HG02973 (cell line): ENCODE data around the gene ATG9A.
"Not testable (repeated sequence)": the region's sequence is repeated elsewhere in the genome, so short reads cannot be mapped to it uniquely, and the experiment has no call there.

Source experiments
- ATAC-seq: cut with Tn5 transposase; IDR thresholded peaks from one replicate; pipeline ENCODE4 v1.9.1; 2021; ENCODE audit warnings: moderate library complexity; ENCODE audit not compliant: unreplicated experiment

The ATG9A gene

DNA sequence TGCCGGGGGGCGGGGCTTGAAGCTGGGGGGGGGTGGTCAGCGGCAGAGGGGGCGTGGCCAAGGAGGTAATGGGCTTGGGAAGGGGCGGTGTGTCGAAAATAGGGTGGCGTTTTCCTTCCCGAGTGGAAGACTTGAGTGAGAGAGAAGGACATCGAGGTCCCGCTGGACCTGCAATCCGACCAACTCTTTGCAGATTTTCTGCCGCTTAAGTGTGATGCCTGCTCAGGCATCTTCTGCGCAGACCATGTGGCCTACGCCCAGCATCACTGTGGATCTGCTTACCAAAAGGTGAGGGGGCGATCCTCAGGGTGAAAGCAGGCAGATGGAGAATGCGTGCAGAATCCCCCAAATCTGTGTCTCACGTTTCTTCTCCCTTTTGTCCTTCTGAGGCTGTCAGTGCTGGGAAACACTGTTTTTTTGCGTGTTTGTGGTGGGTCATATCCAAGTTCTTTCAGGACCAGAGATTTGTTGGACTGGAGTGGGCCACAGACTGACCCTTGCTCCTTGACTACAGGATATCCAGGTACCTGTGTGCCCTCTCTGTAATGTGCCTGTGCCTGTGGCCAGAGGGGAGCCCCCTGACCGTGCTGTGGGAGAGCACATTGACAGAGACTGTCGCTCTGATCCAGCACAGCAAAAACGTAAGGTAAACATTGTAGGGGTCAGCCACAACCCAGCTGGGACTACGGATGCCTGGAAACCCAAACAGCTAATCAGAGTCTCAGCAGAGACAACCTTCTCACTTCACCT lies 22.1 kb downstream of the ATG9A start:
- ATAC-seq, result no peak

DNA sequence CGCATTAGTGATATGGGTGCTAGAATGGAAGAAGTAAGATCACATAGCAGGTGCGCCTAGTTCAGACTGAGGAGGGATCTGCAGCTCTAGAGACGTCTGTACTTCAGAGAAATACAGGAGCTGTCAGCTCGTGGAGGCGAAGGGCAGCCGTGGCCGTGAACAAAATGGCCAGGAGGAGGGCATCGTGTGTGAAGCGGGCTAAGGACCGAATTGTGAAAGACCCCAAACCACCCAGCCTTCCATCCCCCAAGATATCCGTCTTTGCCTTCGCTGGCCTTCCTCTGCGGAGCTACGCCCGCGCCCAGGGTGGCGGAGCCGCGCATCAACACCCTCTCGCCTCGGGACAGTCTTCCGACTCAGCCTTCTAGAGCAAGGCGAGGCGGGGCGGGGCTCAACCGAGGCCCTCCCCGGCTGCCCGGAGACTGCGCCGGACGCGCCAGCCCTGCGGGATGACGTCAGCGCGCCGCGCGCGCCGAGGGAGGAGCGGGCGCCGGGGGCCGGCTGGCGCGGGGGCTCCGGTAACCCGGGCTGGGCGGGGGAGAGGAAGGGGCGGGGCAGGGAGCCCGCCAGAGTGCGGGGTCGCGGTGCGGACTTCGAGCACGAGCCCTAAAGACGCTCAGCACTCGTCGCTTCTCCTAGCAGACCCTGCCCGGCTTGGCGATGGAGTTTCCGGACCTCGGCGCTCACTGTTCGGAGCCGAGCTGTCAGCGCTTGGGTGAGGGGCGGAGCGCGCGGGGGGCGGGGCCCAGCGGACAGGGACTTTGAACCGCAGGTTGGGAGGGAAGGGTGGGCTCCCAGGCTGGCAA lies 22.9 kb downstream of the ATG9A start, which contains the start of gene ZFAND2B:
Gene ZFAND2B (plus strand): TSS at position 455 of the 806 bp plus-strand sequence. CDS start 206 bp downstream, at position 661.
- ATAC-seq, result peak; percentile 95

DNA sequence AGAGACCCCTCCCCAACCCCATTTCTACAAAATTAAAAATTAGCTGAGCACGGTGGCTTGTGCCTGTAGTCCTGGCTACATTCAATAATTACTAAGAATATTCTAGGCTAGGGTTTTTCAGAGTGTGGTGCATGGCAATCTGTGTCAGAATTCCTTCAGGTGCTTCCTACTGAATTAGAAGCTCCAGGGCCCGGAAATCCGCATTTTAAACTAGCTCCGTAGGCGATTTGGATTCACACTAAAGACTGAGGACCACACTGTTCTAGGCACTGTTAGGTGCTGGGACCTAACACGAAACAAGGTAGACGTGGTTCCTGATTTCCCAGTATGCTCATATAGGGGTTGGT lies 23.5 kb downstream of the ATG9A start:
- ATAC-seq, result no peak

DNA sequence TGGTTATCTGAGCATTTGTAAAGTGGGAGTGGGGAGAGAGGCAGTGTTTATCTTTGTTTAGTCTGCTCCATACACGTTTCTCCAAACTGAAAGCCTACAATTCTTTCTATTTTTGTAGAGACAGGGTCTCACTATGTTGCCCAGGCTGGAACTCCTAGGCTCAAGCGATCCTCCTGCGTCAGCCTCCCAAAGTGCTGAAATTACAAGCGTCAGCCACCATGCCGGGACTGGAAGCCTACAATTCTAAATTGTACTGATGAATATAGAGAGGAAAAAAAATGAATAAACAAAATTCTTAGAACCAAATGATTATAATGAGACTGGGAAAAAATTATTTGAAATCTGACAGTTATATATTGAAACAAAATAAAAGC lies 24.3 kb downstream of the ATG9A start:
- ATAC-seq, result no peak

DNA sequence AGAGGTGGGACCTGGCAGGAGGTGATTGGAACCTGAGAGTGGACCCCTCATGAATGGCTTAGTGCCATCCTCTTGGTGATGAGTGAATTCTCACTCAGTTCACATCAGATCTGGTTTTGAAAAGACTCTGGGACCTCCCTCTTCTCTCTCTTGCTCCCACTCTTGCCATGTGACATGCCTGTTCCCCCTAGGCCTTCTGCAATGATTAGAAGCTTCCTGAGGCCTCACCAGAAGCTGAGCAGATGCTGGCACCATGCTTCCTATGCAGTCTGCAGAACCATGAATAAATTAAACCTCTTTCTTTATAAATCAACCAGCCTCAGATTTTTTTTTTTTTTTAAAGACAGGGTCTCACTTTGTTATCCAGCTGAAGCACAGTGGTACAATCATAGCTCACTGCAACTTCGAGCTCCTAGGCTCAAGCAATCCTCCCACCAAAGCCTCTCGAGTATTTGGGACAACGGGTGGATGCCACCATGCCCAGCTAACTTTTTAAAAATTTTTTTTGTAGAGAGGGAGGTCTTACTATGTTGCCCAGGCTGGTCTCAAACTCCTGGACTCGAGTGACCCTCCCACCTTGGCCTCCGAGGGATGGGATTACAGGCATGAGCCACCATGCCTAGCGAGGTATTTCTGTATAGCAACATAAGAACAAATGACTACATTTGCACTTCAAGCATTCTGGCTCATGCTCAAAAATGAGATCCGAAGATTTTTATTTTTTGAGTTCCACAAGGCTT lies 24.8 kb downstream of the ATG9A start:
- no peak for ATAC-seq

DNA sequence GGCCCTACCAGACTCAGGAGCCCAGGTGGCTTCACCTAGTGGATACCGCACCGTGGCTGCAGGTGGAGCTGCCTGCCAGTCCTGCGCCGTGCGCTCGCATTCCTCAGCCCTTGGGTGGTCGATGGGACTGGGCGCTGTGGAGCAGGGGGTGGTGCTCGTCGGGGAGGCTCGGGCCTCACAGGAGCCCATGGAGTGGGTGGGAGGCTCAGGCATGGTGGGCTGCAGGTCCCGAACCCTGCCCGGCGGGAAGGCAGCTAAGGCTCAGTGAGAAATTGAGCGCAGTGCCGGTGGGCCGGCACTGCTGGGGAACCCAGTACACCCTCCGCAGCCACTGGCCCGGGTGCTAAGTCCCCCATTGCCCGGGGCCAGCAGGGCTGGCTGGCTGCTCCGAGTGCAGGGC lies 28.1 kb downstream of the ATG9A start:
- not testable (repeated sequence) for ATAC-seq

DNA sequence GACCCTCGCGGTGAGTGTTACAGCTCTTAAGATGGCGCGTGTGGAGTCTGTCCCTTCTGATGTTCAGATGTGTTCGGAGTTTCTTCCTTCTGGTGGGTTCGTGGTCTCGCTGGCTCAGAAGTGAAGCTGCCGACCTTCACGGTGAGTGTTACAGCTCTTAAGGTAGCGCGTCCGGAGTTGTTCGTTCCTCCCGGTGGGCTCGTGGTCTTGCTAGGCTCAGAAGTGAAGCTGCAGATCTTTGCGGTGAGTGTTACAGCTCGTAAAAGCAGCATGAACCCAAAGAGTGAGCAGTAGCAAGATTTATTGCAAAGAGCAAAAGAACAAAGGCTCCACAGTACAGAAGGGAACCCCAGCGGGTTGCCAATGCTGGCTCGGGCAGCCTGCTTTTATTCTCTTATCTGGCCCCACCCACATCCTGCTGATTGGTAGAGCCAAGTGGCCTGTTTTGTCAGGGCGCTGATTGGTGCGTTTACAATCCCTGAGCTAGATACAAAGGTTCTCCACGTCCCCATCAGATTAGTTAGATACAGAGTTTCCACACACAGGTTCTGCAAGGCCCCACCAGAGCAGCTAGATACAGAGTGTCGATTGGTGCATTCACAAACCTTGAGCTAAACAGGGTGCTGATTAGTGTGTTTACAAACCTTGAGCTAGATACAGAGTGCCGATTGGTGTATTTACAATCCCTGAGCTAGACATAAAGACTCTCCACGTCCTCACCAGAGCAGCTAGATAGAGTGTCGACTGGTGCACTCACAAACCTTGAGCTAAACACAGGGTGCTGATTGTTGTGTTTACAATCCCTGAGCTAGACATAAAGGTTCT lies 28.7 kb downstream of the ATG9A start:
- not testable (repeated sequence) for ATAC-seq

DNA sequence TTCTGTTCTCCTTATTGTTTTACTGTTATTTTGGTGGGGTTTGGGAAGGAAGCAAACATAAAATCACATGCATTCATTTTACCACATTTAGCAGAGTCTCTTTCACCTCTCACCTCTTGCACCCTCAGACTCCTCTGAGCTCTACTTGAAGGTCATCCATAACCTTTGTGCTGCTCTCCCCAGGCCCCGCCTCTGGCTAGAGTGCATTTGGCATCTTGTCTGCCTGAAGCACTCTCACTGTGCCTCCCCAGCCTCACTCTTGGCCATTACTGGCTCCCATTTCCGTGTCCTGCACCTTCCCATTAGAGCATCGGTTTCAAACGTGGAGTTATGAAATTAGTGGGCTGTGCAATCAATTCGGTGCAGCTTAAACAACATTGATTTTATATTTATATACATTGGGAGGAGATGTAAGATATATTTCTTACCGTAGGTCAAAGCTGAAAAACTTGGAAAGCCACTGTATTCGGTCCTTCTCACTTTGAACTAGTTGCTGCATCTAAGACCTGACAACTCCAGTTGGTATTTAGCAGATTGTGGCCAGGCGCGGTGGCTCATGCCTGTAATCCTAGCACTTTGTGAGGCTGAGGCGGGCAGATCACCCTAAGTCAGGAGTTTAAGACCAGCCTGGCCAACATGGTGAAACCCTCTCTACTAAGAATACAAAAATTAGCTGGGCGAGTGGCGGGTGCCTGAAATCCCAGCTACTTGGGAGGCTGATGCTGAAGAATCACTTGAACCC lies 29.8 kb downstream of the ATG9A start:
- ATAC-seq, result no peak

DNA sequence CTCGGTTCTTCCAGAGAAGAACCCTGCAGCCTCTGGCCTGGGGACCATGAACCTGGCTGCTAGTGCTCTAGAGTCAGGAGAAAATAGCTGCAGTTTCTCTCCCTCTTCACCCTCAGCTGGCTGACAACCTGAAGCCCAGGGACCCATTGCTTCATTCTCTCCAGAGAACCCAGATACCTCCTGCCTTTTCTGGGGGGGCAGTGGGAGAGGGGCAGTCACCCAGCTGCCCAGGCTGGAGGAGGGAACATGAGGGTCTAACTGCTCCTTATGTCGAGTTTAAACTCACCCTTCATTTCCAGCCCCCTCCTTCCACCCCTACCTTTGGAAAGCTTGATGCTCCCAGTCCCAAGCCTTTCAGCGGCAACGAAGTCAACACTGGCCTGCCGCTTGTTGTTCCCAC lies 30.5 kb downstream of the ATG9A start:
- ATAC-seq, result no peak

DNA sequence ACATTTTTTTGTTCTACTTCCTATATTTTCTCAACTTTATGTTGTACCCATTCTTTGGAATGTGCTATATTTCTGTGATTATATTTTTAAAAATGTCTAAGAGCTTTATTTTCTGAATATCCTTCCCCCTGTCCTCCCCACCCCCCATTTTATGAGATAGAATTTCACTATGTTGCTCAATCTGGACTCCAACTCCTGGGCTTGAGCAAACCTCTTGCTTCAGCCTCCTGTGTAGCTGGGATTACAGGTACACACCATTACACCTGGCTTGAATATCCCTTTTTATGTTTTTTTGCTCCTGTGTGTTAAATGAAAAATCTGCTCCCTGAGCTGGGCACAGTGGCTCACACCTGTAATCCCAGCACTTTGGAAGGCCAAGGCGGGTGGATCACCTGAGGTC lies 32.0 kb downstream of the ATG9A start:
- no peak for ATAC-seq

DNA sequence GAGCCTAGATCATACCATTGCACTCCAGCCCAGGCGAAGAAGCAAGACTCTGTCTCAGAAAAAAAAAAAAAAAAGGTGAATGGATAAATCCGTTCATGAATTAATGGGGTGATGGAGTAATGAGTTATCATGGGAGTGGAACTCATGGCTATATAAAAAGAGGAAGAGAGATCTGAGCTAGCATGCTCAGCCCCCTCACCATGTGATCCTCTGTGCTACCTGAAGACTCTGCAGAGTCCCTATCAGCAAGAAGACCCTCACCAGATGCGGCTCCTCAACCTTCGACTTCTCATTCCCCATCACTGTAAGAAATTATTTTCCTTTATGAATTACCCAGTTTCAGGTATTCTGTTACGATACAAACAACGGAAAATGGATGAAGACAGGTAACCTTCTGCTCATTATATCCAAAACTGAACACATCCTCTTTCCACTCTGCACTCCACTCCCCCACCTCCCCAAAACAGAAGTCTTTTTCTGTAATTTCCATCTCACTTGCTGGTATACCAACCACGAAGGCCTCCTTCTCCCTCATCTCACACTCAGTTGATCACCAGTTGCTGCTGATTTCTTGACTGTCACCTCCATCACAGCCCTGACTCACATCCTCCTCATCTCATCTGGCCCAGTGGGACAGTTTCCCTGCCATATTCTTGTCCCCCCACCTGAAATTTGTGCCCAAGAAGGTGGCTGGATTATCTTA lies 42.5 kb downstream of the ATG9A start:
- no peak for ATAC-seq

DNA sequence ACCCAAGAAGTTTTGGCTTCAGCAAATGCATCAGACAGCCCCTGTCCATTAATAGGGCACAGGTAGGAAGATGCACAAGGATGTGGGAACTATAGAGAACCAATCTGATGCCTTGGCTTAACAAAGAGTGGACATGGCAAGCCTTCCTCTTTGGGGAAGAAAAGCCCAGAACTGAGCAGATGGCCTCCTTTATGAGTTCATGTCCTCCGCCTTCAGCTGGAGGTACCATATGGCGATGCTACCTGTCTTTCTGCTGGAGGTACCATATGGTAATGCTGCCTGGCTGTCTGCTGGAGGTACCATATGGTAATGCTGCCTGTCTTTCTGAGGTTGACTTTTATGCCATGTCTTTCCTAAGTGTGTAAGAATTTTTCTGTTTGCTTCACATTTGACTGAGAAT lies 45.3 kb downstream of the ATG9A start:
- ATAC-seq, result no peak

DNA sequence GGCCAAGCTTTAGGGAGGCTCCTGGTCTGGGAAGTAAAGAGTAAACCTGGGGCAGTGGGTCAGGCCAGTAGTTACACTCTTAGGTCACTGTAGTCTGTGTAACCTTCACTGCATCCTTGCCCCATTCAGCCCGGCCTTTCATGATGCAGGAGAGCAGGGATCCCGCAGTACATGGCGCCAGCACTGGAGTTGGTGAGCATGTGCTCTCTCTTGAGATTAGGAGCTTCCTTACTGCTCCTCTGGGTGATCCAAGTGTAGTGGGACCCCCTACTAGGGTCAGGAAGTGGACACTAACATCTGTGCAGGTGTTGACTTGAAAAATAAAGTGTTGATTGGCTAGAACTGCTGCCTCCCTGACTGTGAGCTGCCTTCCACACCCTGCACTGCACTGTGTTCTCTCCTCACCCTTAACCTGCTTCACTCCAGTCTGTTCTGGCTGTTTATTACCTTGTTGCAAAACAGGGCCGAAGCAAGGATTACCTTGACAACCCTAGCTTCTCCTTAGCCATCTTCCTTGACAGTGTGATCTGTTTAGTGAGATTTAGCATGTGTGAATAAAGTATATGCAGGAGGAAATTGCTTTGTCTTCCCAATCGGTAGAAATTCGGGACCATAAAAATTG lies 46.2 kb downstream of the ATG9A start:
- ATAC-seq, result no peak

DNA sequence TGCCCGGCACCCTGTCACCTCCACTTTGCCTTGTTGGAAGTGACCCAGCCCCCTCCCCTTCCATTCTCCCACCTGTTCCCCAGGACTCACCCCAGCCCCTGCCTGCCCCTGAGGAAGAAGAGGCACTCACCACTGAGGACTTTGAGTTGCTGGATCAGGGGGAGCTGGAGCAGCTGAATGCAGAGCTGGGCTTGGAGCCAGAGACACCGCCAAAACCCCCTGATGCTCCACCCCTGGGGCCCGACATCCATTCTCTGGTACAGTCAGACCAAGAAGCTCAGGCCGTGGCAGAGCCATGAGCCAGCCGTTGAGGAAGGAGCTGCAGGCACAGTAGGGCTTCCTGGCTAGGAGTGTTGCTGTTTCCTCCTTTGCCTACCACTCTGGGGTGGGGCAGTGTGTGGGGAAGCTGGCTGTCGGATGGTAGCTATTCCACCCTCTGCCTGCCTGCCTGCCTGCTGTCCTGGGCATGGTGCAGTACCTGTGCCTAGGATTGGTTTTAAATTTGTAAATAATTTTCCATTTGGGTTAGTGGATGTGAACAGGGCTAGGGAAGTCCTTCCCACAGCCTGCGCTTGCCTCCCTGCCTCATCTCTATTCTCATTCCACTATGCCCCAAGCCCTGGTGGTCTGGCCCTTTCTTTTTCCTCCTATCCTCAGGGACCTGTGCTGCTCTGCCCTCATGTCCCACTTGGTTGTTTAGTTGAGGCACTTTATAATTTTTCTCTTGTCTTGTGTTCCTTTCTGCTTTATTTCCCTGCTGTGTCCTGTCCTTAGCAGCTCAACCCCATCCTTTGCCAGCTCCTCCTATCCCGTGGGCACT lies 46.9 kb downstream of the ATG9A start:
- ATAC-seq, result no peak

DNA sequence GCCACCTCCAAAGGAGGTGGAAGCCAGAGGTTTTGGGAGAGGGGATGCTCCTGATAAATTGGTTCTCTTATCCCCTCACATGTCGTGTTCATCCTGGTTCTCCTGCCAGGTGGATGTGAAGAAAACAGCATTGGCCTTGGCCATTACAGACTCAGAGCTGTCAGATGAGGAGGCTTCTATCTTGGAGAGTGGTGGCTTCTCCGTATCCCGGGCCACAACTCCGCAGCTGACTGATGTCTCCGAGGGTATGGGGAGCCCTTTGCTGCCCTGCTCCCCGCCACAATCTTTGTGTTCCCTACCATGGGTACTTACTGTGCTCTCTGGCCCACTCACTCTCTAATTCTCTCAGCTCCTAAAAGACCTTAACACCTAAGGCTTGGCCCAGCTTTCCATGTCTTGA lies 47.9 kb downstream of the ATG9A start:
- ATAC-seq, result no peak

DNA sequence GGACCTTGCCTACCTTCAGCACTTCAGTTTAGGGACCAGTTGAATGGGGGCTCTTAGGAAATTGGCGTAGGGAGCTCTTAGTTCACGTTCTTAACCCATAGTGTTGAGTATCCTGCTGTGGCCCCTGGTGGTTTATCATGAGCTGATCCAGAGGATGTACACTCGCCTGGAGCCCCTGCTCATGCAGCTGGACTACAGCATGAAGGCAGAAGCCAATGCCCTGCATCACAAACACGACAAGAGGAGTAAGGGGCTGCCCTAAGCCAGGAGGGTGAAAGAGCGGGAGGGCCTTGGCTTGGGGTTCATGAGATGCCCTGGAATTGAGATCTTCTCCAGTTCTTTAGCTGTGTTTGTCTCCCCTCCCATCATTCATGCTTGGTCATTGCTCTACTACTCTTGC lies 48.5 kb downstream of the ATG9A start:
- no peak for ATAC-seq

DNA sequence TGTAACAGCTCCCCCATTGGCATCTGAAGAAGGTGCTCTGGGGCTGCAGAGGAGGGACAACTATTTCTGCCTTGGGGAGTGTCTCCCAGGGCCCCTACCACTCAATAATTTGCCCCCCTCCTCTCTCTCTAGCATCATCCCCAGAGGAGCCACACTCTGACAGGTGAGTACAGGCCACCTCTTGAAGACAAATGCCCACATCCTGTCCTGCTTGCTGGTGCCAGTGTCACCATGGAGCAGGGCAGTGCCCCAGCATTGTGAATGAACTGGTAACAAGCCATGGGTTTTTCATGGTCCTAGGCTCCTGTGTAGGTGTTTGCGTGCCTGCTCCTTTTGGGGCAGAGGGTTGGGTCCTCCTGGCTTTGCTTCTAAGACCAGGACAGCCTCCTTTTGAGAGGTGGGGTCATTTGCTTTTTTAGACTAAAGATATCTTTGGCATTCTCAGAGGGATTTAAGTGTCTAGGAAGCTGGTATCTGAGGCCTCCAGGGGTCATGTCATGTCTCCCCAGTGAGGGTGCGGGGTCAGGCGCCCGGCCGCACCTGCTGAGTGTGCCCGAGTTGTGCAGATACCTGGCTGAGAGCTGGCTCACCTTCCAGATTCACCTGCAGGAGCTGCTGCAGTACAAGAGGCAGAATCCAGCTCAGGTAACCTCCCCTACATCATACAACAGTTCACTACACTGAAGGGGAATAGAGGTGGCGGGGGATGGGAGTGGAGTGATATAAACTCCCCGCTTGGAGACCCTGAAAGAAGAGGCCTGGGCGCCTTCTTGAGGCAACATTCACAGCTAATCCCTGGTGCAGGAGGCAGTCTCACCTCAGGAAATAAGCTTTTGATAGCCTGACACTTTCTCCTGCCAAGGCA lies 49.6 kb downstream of the ATG9A start:
- ATAC-seq, result no peak
